ENCODE results near the gene CORIN.

The CORIN gene

GRCh38 chr4:47718696-47719095, 119.2 kb downstream of the CORIN start:
- Histone ChIP-seq H3K27ac (no peak overlapping the region), H3K4me3 (ENCODE audit: low read depth, low read length) (no peak overlapping the region), H3K36me3 (replicated peaks) (no peaks in the 10 kb centered on the region), H3K27me3 (replicated peaks) (no peaks in the 10 kb centered on the region)
- TF ChIP-seq CTCF (IDR thresholded peaks at IDR 0.05; ENCODE audit: low read depth, low read length, missing control alignments): no peak
- DNase-seq: no peak
- in situ Hi-C loops (cut with HindIII; ENCODE audit: low pct_ligation_motif_present, low sequenced_read_pairs): no loop called here

GRCh38 chr4:47717188-47717587, 120.7 kb downstream of the CORIN start:
- Histone ChIP-seq H3K27ac (no peak overlapping the region), H3K27me3 (replicated peaks) (no peaks in the 10 kb centered on the region), H3K36me3 (replicated peaks) (no peaks in the 10 kb centered on the region), H3K4me3 (ENCODE audit: low read depth, low read length) (no peak overlapping the region)
- in situ Hi-C loops (cut with HindIII; ENCODE audit: low pct_ligation_motif_present, low sequenced_read_pairs): no loop called here
- no peak for DNase-seq
- TF ChIP-seq CTCF (IDR thresholded peaks at IDR 0.05; ENCODE audit: low read depth, low read length, missing control alignments): no peak

- TF ChIP-seq CTCF (IDR thresholded peaks at IDR 0.05; ENCODE audit: low read depth, low read length, missing control alignments): no peak
- in situ Hi-C loops (cut with HindIII; ENCODE audit: low pct_ligation_motif_present, low sequenced_read_pairs): no loop called here
- no peaks in the 10 kb centered on the region for H3K27me3 ChIP-seq (replicated peaks)
Observed at GRCh38 chr4:47715716-47716416, 122.0 kb downstream of the CORIN start.

GRCh38 chr4:47714269-47714668, 123.6 kb downstream of the CORIN start:
- Histone ChIP-seq H3K36me3 (replicated peaks) (no peaks in the 10 kb centered on the region), H3K27ac (no peak overlapping the region), H3K4me3 (ENCODE audit: low read depth, low read length) (no peak overlapping the region), H3K27me3 (replicated peaks) (no peaks in the 10 kb centered on the region)
- in situ Hi-C loops (cut with HindIII; ENCODE audit: low pct_ligation_motif_present, low sequenced_read_pairs): no loop called here
- no peak for TF ChIP-seq CTCF (IDR thresholded peaks at IDR 0.05; ENCODE audit: low read depth, low read length, missing control alignments)
- no peak for DNase-seq

More at GRCh38 chr4:47715716-47716416, 122.0 kb downstream of the CORIN start:
- Histone ChIP-seq H3K4me3 (ENCODE audit: low read depth, low read length) (no peak overlapping the region), H3K27ac (no peak overlapping the region), H3K36me3 (replicated peaks) (no peaks in the 10 kb centered on the region)
- DNase-seq: no peak

GRCh38 chr4:47713129-47713834, 124.6 kb downstream of the CORIN start:
- in situ Hi-C loops (cut with HindIII; ENCODE audit: low pct_ligation_motif_present, low sequenced_read_pairs): no loop called here
- no peaks in the 10 kb centered on the region for H3K36me3 ChIP-seq (replicated peaks)
- H3K4me3 ChIP-seq (ENCODE audit: low read depth, low read length): no peak overlapping the region
- no peak for DNase-seq
- no peaks in the 10 kb centered on the region for H3K27me3 ChIP-seq (replicated peaks)
- no peak overlapping the region for H3K27ac ChIP-seq
- TF ChIP-seq CTCF (IDR thresholded peaks at IDR 0.05; ENCODE audit: low read depth, low read length, missing control alignments): no peak
